HepG2 (cell line): Measurements from ENCODE around the gene NEU1. TPM values are rescaled to one million over a fixed set of nuclear protein-coding genes. Genes with fewer than 3 reads are reported as not detected.

Experiments used
- CCDC6 ChIP-seq: sonication (generic); formaldehyde crosslinking; IDR thresholded peaks from 2 replicates; pipeline ENCODE4 v1.8.1; 2022; ENCODE audit warnings: mild to moderate bottlenecking, missing genetic modification reagents, moderate library complexity
- CEBPG ChIP-seq: IDR thresholded peaks from 2 replicates; pipeline ENCODE4 v1.6.1; 2016
- FOSL1 ChIP-seq: sonication (generic); formaldehyde crosslinking; IDR thresholded peaks from 2 replicates; pipeline ENCODE4 v1.9.0; 2021; ENCODE audit warnings: missing genetic modification reagents, borderline replicate concordance
- HHEX ChIP-seq: IDR thresholded peaks from 2 replicates; pipeline ENCODE4 v1.6.1; 2016; ENCODE audit warnings: control low read depth
- HNRNPLL ChIP-seq: fragments of 200-400 bp; formaldehyde crosslinking; IDR thresholded peaks from 2 replicates; pipeline ENCODE4 v1.6.1; 2017; ENCODE audit warnings: mild to moderate bottlenecking, low read depth, low read length; ENCODE audit not compliant: poor library complexity, severe bottlenecking
- KDM5A ChIP-seq: fragments of 200-600 bp; sonication (generic); IDR thresholded peaks from 2 replicates; pipeline ENCODE4 v1.7.0; 2018; ENCODE audit warnings: antibody characterized with exemption, mild to moderate bottlenecking, low read length, borderline replicate concordance
- MIER3 ChIP-seq: IDR thresholded peaks from 2 replicates; pipeline ENCODE4 v1.6.1; 2016; ENCODE audit warnings: missing compliant biosample characterization, borderline replicate concordance
- PITX1 ChIP-seq: sonication (generic); formaldehyde crosslinking; IDR thresholded peaks from 2 replicates; pipeline ENCODE4 v1.5.1; 2020; ENCODE audit warnings: mild to moderate bottlenecking, missing genetic modification reagents
- RCOR2 ChIP-seq: IDR thresholded peaks from 2 replicates; pipeline ENCODE4 v1.6.1; 2016; ENCODE audit warnings: missing biosample characterization, missing genetic modification reagents
- RORA ChIP-seq: sonication (generic); formaldehyde crosslinking; IDR thresholded peaks from 2 replicates; pipeline ENCODE4 v1.5.0; 2020; ENCODE audit warnings: mild to moderate bottlenecking, missing genetic modification reagents, moderate library complexity
- TFE3 ChIP-seq: IDR thresholded peaks from 2 replicates; pipeline ENCODE4 v1.6.1; 2016
- ZNF232 ChIP-seq: sonication (generic); formaldehyde crosslinking; IDR thresholded peaks from 2 replicates; pipeline ENCODE4 v1.4.0; 2020; ENCODE audit warnings: missing genetic modification reagents, borderline replicate concordance
- ZNF34 ChIP-seq: sonication (generic); formaldehyde crosslinking; IDR thresholded peaks from 2 replicates; pipeline ENCODE4 v1.4.0; 2020; ENCODE audit warnings: mild to moderate bottlenecking, missing genetic modification reagents, borderline replicate concordance
- ZNF547 ChIP-seq: sonication (generic); formaldehyde crosslinking; IDR thresholded peaks from 2 replicates; pipeline ENCODE4 v1.5.1; 2020; ENCODE audit warnings: mild to moderate bottlenecking, missing genetic modification reagents
- ZNF570 ChIP-seq: sonication (generic); formaldehyde crosslinking; IDR thresholded peaks from 2 replicates; pipeline ENCODE4 v1.4.0; 2020; ENCODE audit warnings: mild to moderate bottlenecking, missing genetic modification reagents, borderline replicate concordance
- polyA plus RNA-seq, 8 experiments: library from polyadenylated mRNA; depleted of rRNA in 3 of 8; stranded (reverse) in 7 of 8; unstranded in 1 of 8; fragments of >200 nt; fragmentation: Illumina TruSeq in 4 of 8; extraction: Trizol in 4 of 8; gene quantifications; 2 replicates each; pipeline versions ENCODE4 v1.2.1 to v1.2.3, GENCODE V29; 2011 to 2016; ENCODE audit warnings: low read depth in 4 of 8, missing spikeins in 1 of 8, mixed read lengths in 1 of 8; ENCODE audit not compliant: insufficient read depth in 1 of 8
- total RNA-seq, 5 experiments: library from RNA; depleted of rRNA; stranded (reverse); fragments of >200 nt; fragmentation: Illumina TruSeq; extraction: Trizol; gene quantifications; 2 replicates each; pipeline ENCODE4 v1.2.3, GENCODE V29; 2016; ENCODE audit warnings: low read depth in 1 of 5
- TF ChIP-seq, protein P1 (sequence below): sonication (generic); formaldehyde crosslinking; IDR thresholded peaks from 2 replicates; pipeline ENCODE4 v1.4.0; 2020; ENCODE audit warnings: missing genetic modification reagents
- TF ChIP-seq, protein P2 (sequence below): sonication (generic); formaldehyde crosslinking; IDR thresholded peaks from 2 replicates; pipeline ENCODE4 v1.4.0; 2020; ENCODE audit warnings: mild to moderate bottlenecking, missing genetic modification reagents
- TF ChIP-seq, protein P3 (sequence below): sonication (generic); formaldehyde crosslinking; IDR thresholded peaks from 2 replicates; pipeline ENCODE4 v1.9.0; 2021; ENCODE audit warnings: missing genetic modification reagents, mild to moderate bottlenecking, borderline replicate concordance
- TF ChIP-seq, protein P4 (sequence below): sonication (generic); formaldehyde crosslinking; conservative IDR thresholded peaks from 2 replicates; pipeline ENCODE4 v1.4.0; 2020; ENCODE audit warnings: missing genetic modification reagents

The NEU1 gene
- total and polyA plus RNA-seq, 2 of the 13 experiments (the other 11 are each of a cell fraction or from before 2014, with no cell fraction given): 215 to 297 TPM

- TF ChIP-seq, protein P1, sequence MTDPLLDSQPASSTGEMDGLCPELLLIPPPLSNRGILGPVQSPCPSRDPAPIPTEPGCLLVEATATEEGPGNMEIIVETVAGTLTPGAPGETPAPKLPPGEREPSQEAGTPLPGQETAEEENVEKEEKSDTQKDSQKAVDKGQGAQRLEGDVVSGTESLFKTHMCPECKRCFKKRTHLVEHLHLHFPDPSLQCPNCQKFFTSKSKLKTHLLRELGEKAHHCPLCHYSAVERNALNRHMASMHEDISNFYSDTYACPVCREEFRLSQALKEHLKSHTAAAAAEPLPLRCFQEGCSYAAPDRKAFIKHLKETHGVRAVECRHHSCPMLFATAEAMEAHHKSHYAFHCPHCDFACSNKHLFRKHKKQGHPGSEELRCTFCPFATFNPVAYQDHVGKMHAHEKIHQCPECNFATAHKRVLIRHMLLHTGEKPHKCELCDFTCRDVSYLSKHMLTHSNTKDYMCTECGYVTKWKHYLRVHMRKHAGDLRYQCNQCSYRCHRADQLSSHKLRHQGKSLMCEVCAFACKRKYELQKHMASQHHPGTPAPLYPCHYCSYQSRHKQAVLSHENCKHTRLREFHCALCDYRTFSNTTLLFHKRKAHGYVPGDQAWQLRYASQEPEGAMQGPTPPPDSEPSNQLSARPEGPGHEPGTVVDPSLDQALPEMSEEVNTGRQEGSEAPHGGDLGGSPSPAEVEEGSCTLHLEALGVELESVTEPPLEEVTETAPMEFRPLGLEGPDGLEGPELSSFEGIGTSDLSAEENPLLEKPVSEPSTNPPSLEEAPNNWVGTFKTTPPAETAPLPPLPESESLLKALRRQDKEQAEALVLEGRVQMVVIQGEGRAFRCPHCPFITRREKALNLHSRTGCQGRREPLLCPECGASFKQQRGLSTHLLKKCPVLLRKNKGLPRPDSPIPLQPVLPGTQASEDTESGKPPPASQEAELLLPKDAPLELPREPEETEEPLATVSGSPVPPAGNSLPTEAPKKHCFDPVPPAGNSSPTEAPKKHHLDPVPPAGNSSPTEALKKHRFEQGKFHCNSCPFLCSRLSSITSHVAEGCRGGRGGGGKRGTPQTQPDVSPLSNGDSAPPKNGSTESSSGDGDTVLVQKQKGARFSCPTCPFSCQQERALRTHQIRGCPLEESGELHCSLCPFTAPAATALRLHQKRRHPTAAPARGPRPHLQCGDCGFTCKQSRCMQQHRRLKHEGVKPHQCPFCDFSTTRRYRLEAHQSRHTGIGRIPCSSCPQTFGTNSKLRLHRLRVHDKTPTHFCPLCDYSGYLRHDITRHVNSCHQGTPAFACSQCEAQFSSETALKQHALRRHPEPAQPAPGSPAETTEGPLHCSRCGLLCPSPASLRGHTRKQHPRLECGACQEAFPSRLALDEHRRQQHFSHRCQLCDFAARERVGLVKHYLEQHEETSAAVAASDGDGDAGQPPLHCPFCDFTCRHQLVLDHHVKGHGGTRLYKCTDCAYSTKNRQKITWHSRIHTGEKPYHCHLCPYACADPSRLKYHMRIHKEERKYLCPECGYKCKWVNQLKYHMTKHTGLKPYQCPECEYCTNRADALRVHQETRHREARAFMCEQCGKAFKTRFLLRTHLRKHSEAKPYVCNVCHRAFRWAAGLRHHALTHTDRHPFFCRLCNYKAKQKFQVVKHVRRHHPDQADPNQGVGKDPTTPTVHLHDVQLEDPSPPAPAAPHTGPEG (CRISPR knock-in tag): 0 out of 2 replicates have a peak, but pooled peaks have one; percentile 50
- TF ChIP-seq ZNF232 (no peak), CCDC6 (CRISPR knock-in tag) (0 out of 2 replicates have a peak, but pooled peaks have one; percentile 47), FOSL1 (no peak), RORA (CRISPR knock-in tag) (0 out of 2 replicates have a peak, but pooled peaks have one; percentile 19), PITX1 (no peak), MIER3 (no peak), ZNF547 (CRISPR knock-in tag) (no peak), RCOR2 (CRISPR knock-in tag) (no peak), HHEX (CRISPR knock-in tag) (no peak), CEBPG (no peak), TFE3 (CRISPR knock-in tag) (no peak), HNRNPLL (peak; percentile 77), ZNF34 (no peak), KDM5A (peak; percentile 61; the same call in 1 of the 2 replicates), ZNF570 (no peak)
- TF ChIP-seq, protein P2, sequence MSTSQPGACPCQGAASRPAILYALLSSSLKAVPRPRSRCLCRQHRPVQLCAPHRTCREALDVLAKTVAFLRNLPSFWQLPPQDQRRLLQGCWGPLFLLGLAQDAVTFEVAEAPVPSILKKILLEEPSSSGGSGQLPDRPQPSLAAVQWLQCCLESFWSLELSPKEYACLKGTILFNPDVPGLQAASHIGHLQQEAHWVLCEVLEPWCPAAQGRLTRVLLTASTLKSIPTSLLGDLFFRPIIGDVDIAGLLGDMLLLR (CRISPR knock-in tag): peak; percentile 52; the same call in 1 of the 2 replicates
- TF ChIP-seq, protein P3, sequence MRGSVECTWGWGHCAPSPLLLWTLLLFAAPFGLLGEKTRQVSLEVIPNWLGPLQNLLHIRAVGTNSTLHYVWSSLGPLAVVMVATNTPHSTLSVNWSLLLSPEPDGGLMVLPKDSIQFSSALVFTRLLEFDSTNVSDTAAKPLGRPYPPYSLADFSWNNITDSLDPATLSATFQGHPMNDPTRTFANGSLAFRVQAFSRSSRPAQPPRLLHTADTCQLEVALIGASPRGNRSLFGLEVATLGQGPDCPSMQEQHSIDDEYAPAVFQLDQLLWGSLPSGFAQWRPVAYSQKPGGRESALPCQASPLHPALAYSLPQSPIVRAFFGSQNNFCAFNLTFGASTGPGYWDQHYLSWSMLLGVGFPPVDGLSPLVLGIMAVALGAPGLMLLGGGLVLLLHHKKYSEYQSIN (CRISPR knock-in tag): no peak
- TF ChIP-seq, protein P4, sequence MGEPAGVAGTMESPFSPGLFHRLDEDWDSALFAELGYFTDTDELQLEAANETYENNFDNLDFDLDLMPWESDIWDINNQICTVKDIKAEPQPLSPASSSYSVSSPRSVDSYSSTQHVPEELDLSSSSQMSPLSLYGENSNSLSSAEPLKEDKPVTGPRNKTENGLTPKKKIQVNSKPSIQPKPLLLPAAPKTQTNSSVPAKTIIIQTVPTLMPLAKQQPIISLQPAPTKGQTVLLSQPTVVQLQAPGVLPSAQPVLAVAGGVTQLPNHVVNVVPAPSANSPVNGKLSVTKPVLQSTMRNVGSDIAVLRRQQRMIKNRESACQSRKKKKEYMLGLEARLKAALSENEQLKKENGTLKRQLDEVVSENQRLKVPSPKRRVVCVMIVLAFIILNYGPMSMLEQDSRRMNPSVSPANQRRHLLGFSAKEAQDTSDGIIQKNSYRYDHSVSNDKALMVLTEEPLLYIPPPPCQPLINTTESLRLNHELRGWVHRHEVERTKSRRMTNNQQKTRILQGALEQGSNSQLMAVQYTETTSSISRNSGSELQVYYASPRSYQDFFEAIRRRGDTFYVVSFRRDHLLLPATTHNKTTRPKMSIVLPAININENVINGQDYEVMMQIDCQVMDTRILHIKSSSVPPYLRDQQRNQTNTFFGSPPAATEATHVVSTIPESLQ: no peak
Observed at GRCh38 chr6:31901953-31902643, 39.5 kb upstream of the NEU1 start, which contains the start of gene ZBTB12 (continued).
